Measurements from ENCODE around the gene CHRNG.

The CHRNG gene

DNA sequence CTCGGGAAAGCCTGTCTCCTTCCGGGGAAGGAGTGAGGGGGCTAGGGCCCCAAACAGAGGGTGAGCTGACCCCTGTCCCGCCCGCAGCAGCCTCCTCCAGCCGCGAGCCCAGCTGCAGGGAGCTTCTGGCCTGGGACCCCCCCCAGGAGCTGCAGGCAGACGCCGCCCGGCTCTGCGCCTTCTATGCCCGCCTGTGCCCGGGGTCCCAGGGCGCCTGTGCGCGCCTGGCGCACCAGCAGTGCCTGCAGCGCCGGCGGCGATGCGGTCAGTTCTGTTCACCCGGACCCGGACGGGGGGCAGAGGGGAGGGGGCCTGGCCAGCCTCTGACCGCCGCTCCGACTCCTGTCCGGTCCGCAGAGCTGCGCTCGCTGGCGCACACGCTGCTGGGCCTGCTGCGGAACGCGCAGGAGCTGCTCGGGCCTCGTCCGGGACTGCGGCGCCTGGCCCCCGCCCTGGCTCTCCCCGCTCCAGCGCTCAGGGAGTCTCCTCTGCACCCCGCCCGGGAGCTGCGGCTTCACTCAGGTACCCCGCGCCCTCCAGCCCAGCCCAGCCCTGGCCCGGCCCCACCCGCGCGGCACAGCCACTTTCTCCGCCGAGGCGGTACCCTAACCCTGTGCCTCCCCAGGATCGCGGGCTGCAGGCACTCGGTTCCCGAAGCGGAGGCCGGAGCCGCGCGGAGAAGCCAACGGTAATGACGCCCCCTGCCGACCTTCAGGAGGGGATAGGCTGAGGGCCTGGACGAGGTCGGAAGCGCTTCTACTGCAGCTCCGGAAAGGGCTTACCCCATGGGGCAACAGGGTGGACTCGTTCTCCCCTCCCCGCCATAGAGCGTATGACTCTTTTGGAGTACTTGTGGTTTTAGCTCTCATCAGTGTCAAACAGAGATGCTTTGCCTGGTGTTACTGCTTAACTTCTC, 15.6 kb upstream of the CHRNG start:
- H3K27me3 ChIP-seq (ENCODE audit: insufficient read depth, low read length, poor library complexity, severe bottlenecking), result no peaks in the 10 kb centered on the region

GRCh38 chr2:232524771-232525170, 14.7 kb upstream of the CHRNG start:
- Histone ChIP-seq H2AFZ (ENCODE audit: low read length) (no peak overlapping the region), H3K79me2 (ENCODE audit: insufficient read depth, low read length) (no peaks in the 10 kb centered on the region), H4K20me1 (ENCODE audit: insufficient read depth, low read length, poor library complexity, severe bottlenecking) (no peaks in the 10 kb centered on the region), H3K9me3 (ENCODE audit: insufficient read depth, low read depth, low read length) (no peaks in the 10 kb centered on the region), H3F3A (ENCODE audit: low read depth) (no peaks in the 10 kb centered on the region), H3K4me3 (ENCODE audit: low read length, poor library complexity, severe bottlenecking) (no peak overlapping the region), H3K27me3 (ENCODE audit: insufficient read depth, low read length, poor library complexity, severe bottlenecking) (no peaks in the 10 kb centered on the region), H3K4me1 (ENCODE audit: insufficient read depth, low read length, poor library complexity, severe bottlenecking) (peaks cover 7% of the 10 kb centered on the region), H3K9ac (ENCODE audit: low read depth, low read length, poor library complexity, severe bottlenecking) (no peak overlapping the region), H3K36me3 (ENCODE audit: insufficient read depth, low read length) (no peaks in the 10 kb centered on the region), H3K4me2 (ENCODE audit: low read depth, low read length, poor library complexity, severe bottlenecking) (no peak overlapping the region), H3K9me2 (replicated peaks; ENCODE audit: low read depth, low read length) (no peaks in the 10 kb centered on the region)
- TF ChIP-seq, protein P1, sequence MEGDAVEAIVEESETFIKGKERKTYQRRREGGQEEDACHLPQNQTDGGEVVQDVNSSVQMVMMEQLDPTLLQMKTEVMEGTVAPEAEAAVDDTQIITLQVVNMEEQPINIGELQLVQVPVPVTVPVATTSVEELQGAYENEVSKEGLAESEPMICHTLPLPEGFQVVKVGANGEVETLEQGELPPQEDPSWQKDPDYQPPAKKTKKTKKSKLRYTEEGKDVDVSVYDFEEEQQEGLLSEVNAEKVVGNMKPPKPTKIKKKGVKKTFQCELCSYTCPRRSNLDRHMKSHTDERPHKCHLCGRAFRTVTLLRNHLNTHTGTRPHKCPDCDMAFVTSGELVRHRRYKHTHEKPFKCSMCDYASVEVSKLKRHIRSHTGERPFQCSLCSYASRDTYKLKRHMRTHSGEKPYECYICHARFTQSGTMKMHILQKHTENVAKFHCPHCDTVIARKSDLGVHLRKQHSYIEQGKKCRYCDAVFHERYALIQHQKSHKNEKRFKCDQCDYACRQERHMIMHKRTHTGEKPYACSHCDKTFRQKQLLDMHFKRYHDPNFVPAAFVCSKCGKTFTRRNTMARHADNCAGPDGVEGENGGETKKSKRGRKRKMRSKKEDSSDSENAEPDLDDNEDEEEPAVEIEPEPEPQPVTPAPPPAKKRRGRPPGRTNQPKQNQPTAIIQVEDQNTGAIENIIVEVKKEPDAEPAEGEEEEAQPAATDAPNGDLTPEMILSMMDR (conservative IDR thresholded peaks at IDR 0.05; ENCODE audit: low read length), result no peak
- no peak for TF ChIP-seq EZH2phosphoT487 (IDR thresholded peaks at IDR 0.05; ENCODE audit: borderline replicate concordance)

More for the DNA sequence above, 15.6 kb upstream of the CHRNG start:
- Histone ChIP-seq H3K9me3 (ENCODE audit: insufficient read depth, low read depth, low read length) (no peaks in the 10 kb centered on the region), H3F3A (ENCODE audit: low read depth) (no peaks in the 10 kb centered on the region), H4K20me1 (ENCODE audit: insufficient read depth, low read length, poor library complexity, severe bottlenecking) (no peaks in the 10 kb centered on the region), H3K36me3 (ENCODE audit: insufficient read depth, low read length) (no peaks in the 10 kb centered on the region), H3K4me3 (ENCODE audit: low read length, poor library complexity, severe bottlenecking) (no peak overlapping the region), H3K9ac (ENCODE audit: low read depth, low read length, poor library complexity, severe bottlenecking) (no peak overlapping the region), H3K4me2 (ENCODE audit: low read depth, low read length, poor library complexity, severe bottlenecking) (no peak overlapping the region), H3K79me2 (ENCODE audit: insufficient read depth, low read length) (no peaks in the 10 kb centered on the region), H3K9me2 (replicated peaks; ENCODE audit: low read depth, low read length) (no peaks in the 10 kb centered on the region), H2AFZ (ENCODE audit: low read length) (no peak overlapping the region), H3K4me1 (ENCODE audit: insufficient read depth, low read length, poor library complexity, severe bottlenecking) (peaks cover 5% of the 10 kb centered on the region)
- TF ChIP-seq, protein P1 (conservative IDR thresholded peaks at IDR 0.05; ENCODE audit: low read length), result no peak
- TF ChIP-seq EZH2phosphoT487 (IDR thresholded peaks at IDR 0.05; ENCODE audit: borderline replicate concordance), result no peak

DNA sequence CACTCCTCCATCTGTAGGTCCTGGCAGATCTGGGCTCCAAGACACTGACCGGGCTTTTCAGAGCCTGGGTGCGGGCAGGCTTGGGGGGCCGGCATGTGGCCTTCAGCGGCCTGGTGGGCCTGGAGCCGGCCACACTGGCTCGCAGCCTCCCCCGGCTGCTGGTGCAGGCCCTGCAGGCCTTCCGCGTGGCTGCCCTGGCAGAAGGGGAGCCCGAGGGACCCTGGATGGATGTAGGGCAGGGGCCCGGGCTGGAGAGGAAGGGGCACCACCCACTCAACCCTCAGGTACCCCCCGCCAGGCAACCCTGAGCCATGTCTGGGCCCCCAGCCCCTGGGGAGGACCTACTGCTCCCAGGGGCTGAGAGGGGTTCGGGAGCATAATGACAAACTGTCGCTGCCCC, 14.3 kb upstream of the CHRNG start:
- no peak overlapping the region for H3K4me3 ChIP-seq (ENCODE audit: low read length, poor library complexity, severe bottlenecking)
- H3K9ac ChIP-seq (ENCODE audit: low read depth, low read length, poor library complexity, severe bottlenecking), result no peak overlapping the region
- H4K20me1 ChIP-seq (ENCODE audit: insufficient read depth, low read length, poor library complexity, severe bottlenecking), result no peaks in the 10 kb centered on the region
- H3K4me1 ChIP-seq (ENCODE audit: insufficient read depth, low read length, poor library complexity, severe bottlenecking), result peaks cover 7% of the 10 kb centered on the region
- H3K27me3 ChIP-seq (ENCODE audit: insufficient read depth, low read length, poor library complexity, severe bottlenecking), result no peaks in the 10 kb centered on the region
- H2AFZ ChIP-seq (ENCODE audit: low read length), result no peak overlapping the region
- no peaks in the 10 kb centered on the region for H3K9me2 ChIP-seq (replicated peaks; ENCODE audit: low read depth, low read length)
- no peak for TF ChIP-seq EZH2phosphoT487 (IDR thresholded peaks at IDR 0.05; ENCODE audit: borderline replicate concordance)
- TF ChIP-seq, protein P1 (conservative IDR thresholded peaks at IDR 0.05; ENCODE audit: low read length), result no peak
- no peaks in the 10 kb centered on the region for H3F3A ChIP-seq (ENCODE audit: low read depth)
- H3K9me3 ChIP-seq (ENCODE audit: insufficient read depth, low read depth, low read length), result no peaks in the 10 kb centered on the region
- no peaks in the 10 kb centered on the region for H3K79me2 ChIP-seq (ENCODE audit: insufficient read depth, low read length)
- no peaks in the 10 kb centered on the region for H3K36me3 ChIP-seq (ENCODE audit: insufficient read depth, low read length)
- no peak overlapping the region for H3K4me2 ChIP-seq (ENCODE audit: low read depth, low read length, poor library complexity, severe bottlenecking)

Data from Loucy (cell line).